HG02970 (cell line): ENCODE measurements around the gene HOXB9.

Experiments used
- ATAC-seq: cut with Tn5 transposase; IDR thresholded peaks from one replicate; pipeline ENCODE4 v1.9.1; 2021; ENCODE audit warnings: mild to moderate bottlenecking, moderate library complexity, moderate number of reproducible peaks; ENCODE audit not compliant: unreplicated experiment, low FRiP score

HOXB9 gene

DNA sequence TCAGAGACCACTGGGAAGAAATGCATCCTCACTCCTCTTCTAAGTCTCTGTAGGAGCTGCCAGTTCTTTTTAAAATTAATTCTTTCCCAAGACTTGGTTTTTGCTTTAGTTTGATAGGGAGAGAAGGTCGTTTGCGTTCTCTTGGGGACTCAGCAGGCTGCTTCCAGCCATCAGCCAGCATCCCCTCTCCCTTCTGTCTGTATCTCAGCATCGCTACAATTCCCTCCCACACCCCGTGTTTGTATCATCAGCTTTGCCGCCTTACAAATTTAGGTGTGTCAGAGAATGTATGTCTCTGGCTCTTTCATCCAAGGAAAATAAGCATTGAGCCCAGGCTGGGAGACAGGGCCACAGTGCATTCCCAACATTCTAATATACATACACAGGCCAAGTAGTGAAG lies 26.8 kb downstream of the HOXB9 start:
- no peak for ATAC-seq

GRCh38 chr17:48598736-48599135 lies 27.4 kb downstream of the HOXB9 start:
- ATAC-seq: no peak

- no peak for ATAC-seq
Observed at GRCh38 chr17:48597778-48598631, 28.2 kb downstream of the HOXB9 start.

- no peak for ATAC-seq
Observed at GRCh38 chr17:48597528-48597777, 28.7 kb downstream of the HOXB9 start.

DNA sequence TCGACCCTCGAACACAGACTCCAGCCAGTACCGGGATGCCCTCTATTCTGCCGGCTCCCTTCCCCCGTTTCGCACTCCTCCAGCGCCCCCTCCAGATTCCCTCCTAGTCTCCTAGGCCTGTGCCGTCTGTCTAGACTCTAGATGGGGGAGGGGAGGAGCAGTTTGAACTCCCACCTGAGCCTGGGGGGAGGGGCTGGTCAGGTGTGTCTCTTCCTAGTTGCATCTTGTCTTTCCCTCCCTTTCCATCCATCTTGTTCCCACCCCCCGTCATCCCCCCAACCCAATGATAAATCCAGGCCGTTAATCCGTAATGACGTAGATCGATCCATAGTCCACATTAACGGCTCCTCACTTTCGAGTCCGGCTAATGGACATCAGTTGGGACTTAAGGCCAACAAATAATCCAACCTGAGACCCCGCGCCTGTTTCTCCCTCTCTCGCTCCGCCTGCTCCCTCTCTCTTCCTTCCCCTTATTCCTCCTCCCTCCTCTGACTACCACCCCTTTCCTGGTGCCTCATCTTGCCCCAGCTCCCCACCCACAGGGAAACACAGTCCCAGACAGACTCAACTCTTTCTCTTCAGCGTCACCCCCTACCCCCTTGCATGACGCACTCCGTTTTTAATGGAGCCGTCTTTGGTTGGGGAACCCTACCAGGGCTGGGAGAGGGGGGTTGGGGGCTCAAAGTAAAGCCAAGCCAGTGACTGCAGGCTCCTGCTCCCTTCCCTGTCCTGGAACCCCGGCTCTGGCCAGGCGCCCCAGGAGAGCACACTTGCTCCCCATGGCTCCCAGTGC lies 29.2 kb downstream of the HOXB9 start:
- ATAC-seq: no peak

GRCh38 chr17:48596000-48596734 lies 30.0 kb downstream of the HOXB9 start:
- no peak for ATAC-seq

- ATAC-seq: no peak
Observed at GRCh38 chr17:48595278-48595999, 30.7 kb downstream of the HOXB9 start.

- ATAC-seq: no peak
Observed at GRCh38 chr17:48594538-48595277, 31.4 kb downstream of the HOXB9 start.

- no peak for ATAC-seq
Observed at GRCh38 chr17:48593840-48594537, 32.2 kb downstream of the HOXB9 start.

GRCh38 chr17:48593126-48593829 lies 32.9 kb downstream of the HOXB9 start, which contains the start of gene HOXB5:
HOXB5 (minus strand) TSS chr17:48593779; CDS start chr17:48593682, 97 bp downstream.
- no peak for ATAC-seq

- ATAC-seq: no peak
Observed at GRCh38 chr17:48592577-48592976, 33.6 kb downstream of the HOXB9 start.

DNA sequence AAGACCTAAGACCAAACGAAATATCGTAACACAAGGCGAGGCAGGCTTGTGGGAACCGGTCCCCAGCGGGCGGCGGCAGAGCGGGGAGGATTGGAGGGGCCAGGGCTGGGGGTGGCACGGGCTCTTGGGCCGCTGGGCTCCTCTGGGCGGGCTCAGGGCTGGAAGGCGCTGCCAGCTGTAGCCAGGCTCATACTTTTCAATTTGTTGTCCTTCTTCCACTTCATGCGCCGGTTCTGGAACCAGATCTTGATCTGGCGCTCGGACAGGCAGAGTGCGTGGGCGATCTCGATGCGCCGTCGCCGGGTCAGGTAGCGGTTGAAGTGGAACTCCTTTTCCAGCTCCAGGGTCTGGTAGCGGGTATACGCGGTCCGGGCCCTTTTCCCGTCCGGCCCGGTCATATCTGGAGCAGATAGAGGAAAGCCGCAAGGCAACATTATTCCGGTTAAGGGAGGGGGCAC lies 34.1 kb downstream of the HOXB9 start:
- no peak for ATAC-seq

DNA sequence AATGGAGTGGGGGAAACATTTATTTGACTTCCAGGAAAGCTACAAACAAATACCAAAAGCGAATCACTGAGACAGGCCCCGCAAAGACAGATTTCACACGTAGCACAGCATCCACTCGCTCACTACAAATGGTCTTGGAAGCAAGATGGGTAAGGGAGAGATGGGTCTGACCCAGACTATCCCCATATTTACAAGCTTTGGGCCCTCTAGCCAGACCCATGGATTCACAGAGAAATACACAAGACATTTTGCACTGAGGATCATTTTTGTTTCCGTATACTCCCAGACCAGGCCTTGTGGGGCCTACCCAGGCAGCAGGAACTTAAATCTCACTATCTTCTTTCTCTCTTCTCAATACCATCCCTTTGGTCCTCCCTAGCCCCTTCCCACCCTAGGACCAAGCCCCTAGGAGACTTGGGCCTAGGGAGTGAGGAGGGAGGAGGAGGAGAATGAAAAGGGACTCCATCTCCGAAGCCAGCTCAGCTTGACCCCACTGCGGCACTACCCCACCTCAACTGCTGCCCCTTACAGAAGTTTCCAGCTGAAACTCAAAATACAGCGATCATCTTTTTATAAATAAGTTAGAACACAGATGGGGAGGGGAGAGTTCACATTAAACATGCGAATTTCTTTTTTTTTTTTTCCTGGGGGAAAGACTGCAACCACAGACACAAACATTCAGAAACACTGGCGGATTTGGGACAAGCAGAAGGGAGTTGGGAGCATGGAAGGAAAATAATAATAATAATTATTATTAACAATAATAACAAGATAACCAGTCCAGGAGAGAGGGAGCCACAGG lies 34.7 kb downstream of the HOXB9 start:
- no peak for ATAC-seq

DNA sequence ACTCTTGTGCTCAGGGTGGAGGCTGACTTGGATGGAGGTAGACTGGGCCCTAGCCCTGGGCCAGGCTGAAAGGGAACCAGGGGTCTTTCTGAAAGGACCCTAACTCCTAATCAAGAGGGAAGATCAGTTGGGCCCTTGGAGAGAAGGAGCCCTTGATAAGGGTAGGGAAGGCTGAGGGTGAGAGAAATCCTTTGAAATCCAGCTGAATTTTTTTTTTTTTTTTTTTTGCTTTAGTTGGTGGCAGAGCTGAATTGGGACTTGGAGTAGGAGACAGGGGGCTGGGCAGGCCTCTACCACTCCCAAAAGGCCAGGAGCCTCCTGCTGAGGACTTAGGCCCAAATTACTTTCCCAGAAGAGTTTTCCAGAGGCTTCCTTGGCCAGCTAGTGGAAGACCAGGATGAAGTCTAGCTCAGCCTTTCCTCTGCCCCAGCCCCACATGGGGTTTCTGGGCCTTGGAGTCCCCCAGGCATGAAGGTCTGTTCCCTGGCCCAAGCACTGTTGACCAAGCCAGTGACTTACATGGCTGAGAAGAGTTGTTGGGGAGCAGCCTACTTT lies 35.5 kb downstream of the HOXB9 start:
- ATAC-seq: no peak

DNA sequence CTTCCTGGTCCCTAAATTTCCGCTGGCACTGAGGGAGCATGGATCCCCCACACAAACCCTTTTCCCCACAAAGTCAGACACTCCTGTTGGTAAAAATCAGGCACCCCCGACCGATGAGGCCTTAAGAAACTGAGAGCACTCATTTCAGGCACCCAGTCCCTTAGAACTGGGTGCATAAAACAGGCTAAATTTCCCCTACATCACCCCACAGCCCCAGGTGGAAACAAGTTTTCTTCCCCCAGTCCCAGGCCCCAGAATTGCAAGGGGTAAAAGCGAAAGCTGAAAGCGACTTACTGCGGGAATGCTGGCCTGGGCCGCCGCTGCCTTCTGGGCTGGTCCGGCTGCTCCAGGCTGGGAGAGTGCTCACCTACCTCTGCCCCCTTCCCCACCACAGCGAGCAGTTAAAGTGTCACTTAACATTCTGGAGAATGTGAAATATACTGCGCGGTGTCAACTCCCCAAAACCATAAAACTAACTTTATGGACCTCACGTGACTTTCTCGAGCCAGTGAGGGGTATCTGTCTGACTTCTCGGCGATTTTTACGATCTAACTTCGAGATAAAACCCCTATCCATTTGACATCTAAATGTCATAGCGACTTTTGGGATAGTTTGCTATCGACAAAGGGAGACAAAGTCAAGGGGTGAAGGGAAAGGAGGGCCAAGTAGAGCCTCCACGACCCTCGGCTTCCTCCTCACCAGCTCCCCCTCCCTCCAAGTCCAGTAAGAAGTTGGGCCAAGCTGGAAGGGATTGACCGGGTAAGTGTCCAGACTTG lies 36.1 kb downstream of the HOXB9 start, which contains the start of gene HOXB3:
HOXB3 (minus strand) TSS at position 411 of the 776 bp plus-strand sequence. CDS start 37,767 bp downstream, outside the sequence.
- no peak for ATAC-seq

DNA sequence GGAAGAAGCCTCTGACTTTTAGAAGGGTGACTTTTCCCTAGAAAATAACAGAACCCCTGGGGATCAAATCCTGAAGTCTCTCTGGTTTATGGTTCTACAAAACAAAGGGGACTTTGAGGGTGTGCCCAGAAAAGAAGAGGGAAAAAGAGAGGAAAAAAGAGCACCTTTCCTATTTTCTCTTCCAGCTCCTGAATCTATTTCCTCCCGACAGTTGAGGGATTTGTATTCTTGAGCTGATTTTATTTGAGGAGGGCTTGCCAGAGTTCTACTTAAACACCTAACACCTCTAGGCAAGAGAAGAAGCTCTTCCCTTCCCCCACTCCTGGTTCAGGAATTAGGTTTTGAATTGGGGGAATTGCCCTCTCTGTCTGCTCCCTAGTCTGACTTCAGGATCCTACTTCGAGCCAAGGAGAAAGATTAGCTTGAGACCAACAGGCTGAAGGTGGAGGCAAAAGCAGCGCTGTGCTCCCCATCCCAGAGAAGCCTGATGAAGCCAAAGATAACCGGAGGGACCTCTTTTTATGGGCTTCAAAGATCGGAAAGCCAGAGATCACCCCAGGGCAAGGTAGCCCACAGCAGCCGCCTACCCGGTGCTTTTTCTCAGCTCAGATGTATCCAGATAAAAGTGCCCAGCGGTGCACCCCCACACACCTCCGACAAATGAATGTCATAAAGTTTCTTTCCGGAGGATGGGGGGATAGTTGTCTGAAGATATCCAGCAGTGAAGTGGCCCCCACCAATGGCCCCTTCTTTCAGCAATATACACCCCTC lies 36.9 kb downstream of the HOXB9 start:
- ATAC-seq: no peak
